Mucosa of descending colon (tissue), 3 donors: ENCODE results near the gene MRFAP1. TPM values are rescaled to one million over a fixed set of nuclear protein-coding genes. Genes with fewer than 3 reads are reported as not detected.

ENCODE experiments used
- ATAC-seq: fragments of 200-7000 bp; cut with Tn5 transposase; one replicate; pipeline ENCODE4 v1.9.1; 2020; ENCODE audit warnings: mild to moderate bottlenecking, moderate library complexity
- DNase-seq, 3 donors: peaks; one replicate each; pipeline ENCODE4 v3.0.0-alpha.2; 2020
- H3K36me3 ChIP-seq: fragments of 200-600 bp; one replicate; pipeline ENCODE4 v1.8.0; 2021; ENCODE audit warnings: low read depth, mild to moderate bottlenecking
- H3K4me1 ChIP-seq: fragments of 200-600 bp; one replicate; pipeline ENCODE4 v1.8.0; 2021; ENCODE audit warnings: low read depth, mild to moderate bottlenecking
- H3K4me3 ChIP-seq: fragments of 200-600 bp; one replicate; pipeline ENCODE4 v1.8.0; 2021; ENCODE audit warnings: mild to moderate bottlenecking
- H3K9me3 ChIP-seq: fragments of 200-600 bp; one replicate; pipeline ENCODE4 v1.8.0; 2021; ENCODE audit warnings: mild to moderate bottlenecking
- intact Hi-C, 2 donors: fragments of 100-400 bp; cut with DNase I in 1 of 2; cut with micrococcal nuclease in 1 of 2; formaldehyde crosslinking; loops; one replicate each; pipeline versions ENCODE4 v1.11.0 to v1.11.1; 2022; cut with DNase I, micrococcal nuclease
- total RNA-seq, 3 donors: library from RNA; stranded (reverse); fragmentation: NEBNext Ultra II Directional in 2 of 3; extraction: Animal tissue kit (Norgen Biotek cat#: 25700) in 2 of 3; gene quantifications; one replicate each; pipeline versions ENCODE4 v1.2.1 to v1.2.4, GENCODE V29; 2021 to 2023
- TF ChIP-seq, protein P1 (sequence below): fragments of 200-600 bp; IDR thresholded peaks from one replicate; pipeline ENCODE4 v1.8.0; 2022; ENCODE audit warnings: antibody characterized with exemption, mild to moderate bottlenecking
- donor health status: DM: no; HTN: no; CAD: no; lungs with moderate emphysema.
- donor health status: DM: no; HTN: no; CAD: no.
- donor health status: DM: no; HTN: yes; CAD: no.

The MRFAP1 gene
- total RNA-seq, 3 donors from 2014 or later, result 115 to 244 (median 172) TPM

DNA sequence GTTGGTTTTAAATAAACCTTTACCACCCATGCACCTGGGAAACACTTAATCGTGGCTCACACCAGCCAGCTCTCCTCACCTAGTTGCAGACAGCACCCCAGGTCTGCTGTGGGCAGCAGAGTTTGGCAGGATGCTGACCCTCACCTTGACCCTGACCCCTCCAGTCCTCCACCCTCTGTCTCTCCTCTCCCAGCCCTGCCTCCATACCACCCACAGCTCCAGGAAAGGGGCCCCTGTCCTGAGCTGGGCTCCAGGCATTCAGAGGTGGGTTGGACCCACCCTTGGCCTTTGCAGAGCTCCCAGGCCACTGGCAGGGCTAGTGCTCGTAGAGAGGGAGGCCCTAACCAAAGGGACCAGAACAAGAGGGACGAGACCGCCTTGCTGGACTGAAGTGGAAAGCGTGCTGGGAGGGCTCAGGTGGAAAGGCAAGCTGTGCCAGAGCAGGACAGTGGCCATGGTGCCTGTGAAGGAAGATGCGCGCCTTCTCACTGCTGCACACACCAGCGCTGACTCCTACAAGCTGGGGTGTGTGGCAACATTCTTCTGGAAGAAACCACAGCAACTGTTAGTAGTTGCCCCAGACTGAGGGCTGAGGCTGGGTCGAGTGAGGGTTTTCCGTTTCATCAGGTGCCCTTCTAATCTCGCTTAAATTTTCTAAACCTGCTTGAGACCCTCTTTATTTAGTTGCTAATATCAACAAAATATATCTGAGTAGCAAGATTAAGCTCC lies 42.5 kb downstream of the MRFAP1 start:
- Histone ChIP-seq H3K4me1 (no peaks in the 10 kb centered on the region), H3K36me3 (no peaks in the 10 kb centered on the region), H3K9me3 (no peaks in the 10 kb centered on the region), H3K4me3 (no peak overlapping the region)
- DNase-seq, result no peak
- ATAC-seq, result no peak
- intact Hi-C loops, result no loop called here
- TF ChIP-seq, protein P1, sequence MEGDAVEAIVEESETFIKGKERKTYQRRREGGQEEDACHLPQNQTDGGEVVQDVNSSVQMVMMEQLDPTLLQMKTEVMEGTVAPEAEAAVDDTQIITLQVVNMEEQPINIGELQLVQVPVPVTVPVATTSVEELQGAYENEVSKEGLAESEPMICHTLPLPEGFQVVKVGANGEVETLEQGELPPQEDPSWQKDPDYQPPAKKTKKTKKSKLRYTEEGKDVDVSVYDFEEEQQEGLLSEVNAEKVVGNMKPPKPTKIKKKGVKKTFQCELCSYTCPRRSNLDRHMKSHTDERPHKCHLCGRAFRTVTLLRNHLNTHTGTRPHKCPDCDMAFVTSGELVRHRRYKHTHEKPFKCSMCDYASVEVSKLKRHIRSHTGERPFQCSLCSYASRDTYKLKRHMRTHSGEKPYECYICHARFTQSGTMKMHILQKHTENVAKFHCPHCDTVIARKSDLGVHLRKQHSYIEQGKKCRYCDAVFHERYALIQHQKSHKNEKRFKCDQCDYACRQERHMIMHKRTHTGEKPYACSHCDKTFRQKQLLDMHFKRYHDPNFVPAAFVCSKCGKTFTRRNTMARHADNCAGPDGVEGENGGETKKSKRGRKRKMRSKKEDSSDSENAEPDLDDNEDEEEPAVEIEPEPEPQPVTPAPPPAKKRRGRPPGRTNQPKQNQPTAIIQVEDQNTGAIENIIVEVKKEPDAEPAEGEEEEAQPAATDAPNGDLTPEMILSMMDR, result no peak

DNA sequence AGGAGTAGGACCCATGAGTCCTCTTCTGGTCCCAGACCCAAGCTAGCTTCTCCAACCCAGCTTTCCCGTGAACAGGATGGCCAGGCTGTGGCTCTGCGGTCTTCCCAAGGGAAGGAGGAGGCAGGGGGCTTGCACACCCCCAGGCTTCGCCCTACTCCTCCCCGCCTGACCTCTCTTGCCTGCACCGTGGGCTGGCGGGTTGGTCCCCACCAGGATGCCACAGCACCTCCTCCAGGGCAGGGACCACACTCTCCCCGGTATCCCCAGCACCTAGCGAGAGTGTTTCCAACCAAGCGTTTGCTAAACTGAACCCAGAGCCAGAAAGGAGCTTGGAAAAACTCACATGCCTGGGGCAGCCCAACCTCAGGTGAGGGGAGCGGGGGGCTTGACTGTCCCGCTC lies 44.2 kb downstream of the MRFAP1 start:
- H3K4me1 ChIP-seq, result peaks cover 13% of the 10 kb centered on the region
- TF ChIP-seq, protein P1, result no peak
- DNase-seq, result no peak
- no peaks in the 10 kb centered on the region for H3K36me3 ChIP-seq
- no peak for ATAC-seq
- no peak overlapping the region for H3K4me3 ChIP-seq
- intact Hi-C loops, result no loop called here
- no peaks in the 10 kb centered on the region for H3K9me3 ChIP-seq

DNA sequence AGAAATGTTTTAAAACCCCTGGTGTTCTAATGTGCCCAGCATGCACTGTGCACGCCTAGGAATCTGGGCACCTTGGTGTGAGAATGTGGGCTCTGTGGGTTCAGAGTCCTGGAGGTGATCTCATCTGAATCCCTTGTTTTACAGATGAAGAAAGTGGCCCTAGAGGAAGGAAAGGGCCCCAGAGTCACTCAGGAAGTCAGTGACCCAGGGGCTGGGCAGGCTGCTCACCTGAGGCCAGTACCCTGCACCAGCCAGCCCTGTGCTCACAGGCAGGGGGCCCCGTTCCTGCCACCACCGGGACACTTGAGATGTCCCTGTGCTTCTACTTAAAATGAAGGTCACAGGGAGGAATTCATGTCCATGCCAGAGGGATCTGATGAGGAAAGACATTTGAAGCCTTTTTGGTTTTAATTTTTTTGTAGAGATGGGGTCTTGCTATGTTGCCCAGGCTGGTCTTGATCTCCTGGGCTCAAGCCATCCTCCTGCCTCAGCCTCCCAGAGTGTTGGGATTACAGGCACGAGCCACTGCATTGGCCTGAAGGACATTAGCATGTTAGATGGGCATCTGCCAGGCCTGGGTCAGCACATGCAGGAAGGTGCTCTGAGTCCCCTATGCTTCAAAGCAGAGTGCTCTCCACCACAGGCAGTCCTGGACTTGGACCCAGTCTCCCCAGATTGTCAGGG lies 45.8 kb downstream of the MRFAP1 start:
- intact Hi-C loops, result no loop called here
- ATAC-seq, result no peak

DNA sequence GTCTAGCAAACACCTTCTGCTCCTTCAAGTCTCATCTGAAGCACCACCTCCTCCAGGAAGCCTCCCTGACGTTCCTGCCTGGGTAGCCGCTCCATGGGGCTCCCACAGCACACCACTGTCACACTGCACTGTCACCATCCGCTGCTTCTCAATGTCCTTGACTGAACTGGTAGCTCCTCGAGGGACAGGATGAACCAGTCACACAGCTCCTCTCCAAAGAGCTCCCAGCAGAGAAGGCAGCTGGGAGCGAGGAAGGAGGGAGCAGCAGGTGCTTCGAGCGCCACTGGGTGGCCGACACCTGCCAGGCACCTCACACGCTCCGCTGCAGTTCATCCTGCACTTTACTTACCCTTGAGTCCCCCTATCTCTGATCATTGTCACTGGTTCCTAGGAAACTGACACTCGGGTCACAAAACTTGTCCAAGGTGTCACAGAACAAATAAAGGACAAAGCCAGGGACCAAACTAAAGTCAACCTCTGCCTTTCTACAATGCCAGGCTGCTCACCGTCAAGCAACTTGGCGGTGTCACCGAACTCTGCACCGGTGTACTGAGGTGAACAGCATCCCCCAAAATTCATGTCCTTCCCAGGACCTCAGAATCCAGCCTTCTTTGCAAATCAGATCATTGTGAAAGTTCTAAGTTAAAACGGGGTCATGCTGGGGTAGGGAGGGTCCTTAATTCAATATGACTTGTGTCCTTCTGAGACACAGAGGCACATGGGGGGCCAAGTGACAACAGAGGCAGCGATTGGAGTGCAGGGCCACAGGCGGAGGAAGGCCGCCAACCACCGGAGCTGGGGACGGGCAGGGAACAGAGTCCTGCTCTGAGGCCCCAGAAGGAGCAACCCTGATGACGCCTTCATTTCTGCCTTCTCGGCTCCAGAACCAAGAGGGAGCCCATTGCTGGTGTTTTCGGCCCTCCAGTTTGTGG lies 47.7 kb downstream of the MRFAP1 start:
- ATAC-seq (no peak), DNase-seq (no peak)
- H3K4me3 ChIP-seq, result no peak overlapping the region
- H3K4me1 ChIP-seq, result peaks cover 20% of the 10 kb centered on the region
- no peaks in the 10 kb centered on the region for H3K36me3 ChIP-seq
- TF ChIP-seq, protein P1, result no peak
- intact Hi-C loops, result no loop called here
- no peaks in the 10 kb centered on the region for H3K9me3 ChIP-seq

More for the DNA sequence above, 45.8 kb downstream of the MRFAP1 start:
- DNase-seq, result no peak
- no peaks in the 10 kb centered on the region for H3K36me3 ChIP-seq
- peaks cover 19% of the 10 kb centered on the region for H3K4me1 ChIP-seq
- no peak overlapping the region for H3K4me3 ChIP-seq
- TF ChIP-seq, protein P1, result no peak
- H3K9me3 ChIP-seq, result no peaks in the 10 kb centered on the region

DNA sequence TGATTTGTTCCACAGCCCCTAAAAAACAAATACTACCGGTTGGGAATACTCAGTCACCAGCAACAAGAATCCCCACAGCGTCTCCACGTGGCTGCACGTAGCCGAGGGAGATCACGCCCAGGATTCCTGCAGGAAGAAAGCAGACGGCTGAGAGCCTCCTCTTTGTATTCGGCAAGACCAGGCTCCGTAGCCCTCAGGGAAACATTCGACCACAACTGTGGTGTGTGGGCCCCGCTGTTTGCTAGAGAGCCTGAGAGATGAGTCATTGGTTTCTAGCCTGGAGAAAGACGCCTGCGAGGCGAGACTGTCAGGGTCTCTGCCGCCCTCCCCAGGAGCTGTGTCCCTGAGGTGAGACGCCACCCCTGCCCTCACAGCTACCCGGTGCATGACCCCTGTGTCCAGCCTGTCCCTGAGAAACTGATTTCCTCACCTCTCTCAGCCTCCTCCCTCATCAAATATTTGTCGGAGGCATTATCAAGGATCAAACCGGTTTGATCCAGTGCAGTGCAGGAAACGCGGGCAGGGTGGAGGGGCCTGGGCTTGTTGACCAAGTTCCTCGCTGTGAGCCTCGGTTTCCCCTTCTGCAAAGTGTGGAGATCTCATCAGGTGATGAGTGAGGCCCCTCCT lies 48.5 kb downstream of the MRFAP1 start:
- Histone ChIP-seq H3K4me3 (no peak overlapping the region), H3K4me1 (peaks cover 28% of the 10 kb centered on the region), H3K36me3 (no peaks in the 10 kb centered on the region), H3K9me3 (no peaks in the 10 kb centered on the region)
- peak; percentile 58 for ATAC-seq
- intact Hi-C loops, result no loop called here
- DNase-seq, result peak; percentile 55 to 76 (median 61)
- TF ChIP-seq, protein P1, result no peak
